Astrocyte of the hippocampus (primary cell): ENCODE results near the gene E2F6.
A peak's percentile ranks its signal among the peaks of the same experiment; 100 is the strongest.
"Not testable (repeated sequence)": the region's sequence is repeated elsewhere in the genome, so short reads cannot be mapped to it uniquely, and the experiment has no call there.

ENCODE experiments used
- DNase-seq: peaks from one replicate; pipeline ENCODE4 v3.0.0; 2011; ENCODE audit warnings: low read depth, low spot score

The E2F6 gene

GRCh38 chr2:11414372-11415124 lies 51.4 kb downstream of the E2F6 start:
- no peak for DNase-seq

DNA sequence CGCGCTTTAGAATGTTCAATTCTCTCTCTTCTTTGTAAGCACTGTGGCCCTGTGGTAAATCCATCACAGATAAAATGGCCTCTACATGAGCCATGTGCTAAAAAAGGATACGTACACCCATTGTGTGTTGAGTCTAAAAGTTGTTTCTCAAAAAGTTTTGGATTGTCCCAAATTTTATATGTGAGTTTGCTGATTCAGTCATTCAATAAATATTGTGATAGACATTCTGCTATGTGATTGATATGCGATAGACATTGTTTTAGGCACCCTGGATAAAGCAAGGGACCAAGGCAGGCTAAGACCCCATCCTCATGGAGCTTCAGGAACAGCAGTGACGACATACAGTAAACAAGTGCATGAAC lies 53.5 kb downstream of the E2F6 start:
- DNase-seq = no peak

DNA sequence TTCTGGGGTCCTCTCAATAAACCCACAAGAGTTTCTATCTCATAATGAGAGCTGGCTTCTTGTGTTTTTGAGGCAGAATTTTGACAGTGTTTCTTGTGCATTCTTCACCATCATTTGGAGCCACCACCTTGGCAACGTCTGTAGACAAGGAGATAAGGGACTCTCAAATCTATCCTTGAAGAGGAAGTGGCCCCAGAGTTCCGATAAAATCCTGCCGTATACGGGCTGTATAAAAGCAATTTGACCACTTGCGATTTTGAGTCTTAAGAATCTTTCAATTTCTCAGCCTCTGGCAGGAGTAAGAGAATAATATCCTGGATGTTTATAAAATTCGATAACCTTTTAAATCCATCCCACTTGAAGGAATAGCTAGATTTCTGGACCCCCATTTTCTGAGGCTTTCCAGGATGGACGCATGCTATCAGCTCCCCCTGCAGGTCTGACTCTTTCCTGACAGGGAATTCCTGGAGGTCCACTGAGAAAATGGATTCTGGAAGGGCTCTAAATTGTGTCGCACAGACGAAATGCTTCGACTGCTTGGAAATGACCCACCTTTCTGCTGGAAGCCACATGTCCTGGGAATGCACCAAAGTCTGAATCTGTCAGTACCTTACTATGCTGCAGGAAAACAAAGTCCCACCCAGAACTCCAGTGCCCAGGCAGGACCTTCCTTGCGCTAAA lies 54.1 kb downstream of the E2F6 start:
- DNase-seq = peak; percentile 69

DNA sequence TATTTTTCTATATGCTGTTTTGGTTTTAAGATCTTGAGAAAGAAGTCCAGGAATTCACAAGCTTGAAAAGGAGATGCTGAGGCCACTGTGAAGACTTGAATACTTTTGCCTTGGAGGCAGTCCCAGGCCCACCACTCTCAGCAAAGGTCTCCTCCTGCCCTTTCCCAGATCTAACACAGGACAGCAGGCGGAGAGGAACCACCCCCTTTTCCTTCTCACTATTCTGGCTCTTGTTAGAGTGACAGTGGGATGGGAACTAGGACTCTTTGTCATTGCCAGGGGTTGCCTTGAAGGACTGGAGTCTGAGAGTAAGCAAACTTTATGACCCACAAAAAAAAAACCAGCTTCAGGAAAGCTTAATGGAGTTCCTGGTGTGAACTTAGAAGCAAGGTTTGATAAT lies 54.7 kb downstream of the E2F6 start:
- no peak for DNase-seq

DNA sequence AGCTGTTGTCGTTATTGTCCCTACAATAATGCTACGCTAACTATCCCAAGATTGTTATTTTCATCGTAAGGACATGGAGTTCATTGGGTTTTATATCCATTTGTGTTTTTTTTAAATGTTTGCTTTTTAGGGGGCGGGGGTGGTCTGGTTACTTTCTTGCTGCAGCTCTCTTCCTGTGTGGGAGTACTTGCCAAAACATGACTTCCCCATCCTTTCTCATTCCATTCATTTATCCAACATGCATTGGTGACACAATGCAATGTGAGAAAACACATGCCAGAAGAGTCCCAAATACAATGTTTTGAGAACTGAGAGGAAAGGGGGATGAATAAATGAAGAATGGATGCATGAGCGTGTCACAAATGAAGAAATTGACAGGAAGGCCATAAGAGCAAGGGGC lies 55.9 kb downstream of the E2F6 start:
- DNase-seq = no peak

DNA sequence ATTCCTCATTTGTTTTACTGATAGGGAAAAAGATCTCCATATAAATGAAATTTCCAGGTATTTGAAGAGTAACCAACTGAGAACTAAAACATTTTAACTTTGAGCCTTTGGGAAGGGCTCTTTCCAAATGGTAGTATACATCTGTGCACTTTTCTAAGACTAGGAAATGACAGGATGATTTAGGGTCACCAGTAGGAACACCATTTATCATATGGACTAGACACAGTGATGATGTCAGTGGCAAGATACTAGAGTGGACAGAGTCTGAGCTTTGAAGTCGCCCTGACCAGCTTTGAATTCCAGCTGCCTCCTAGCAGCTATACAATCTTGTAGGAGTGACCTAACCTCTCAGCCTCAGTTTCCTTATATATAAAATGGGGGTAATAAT lies 56.4 kb downstream of the E2F6 start:
- DNase-seq = no peak

GRCh38 chr2:11408959-11409571 lies 56.9 kb downstream of the E2F6 start:
- DNase-seq = no peak

DNA sequence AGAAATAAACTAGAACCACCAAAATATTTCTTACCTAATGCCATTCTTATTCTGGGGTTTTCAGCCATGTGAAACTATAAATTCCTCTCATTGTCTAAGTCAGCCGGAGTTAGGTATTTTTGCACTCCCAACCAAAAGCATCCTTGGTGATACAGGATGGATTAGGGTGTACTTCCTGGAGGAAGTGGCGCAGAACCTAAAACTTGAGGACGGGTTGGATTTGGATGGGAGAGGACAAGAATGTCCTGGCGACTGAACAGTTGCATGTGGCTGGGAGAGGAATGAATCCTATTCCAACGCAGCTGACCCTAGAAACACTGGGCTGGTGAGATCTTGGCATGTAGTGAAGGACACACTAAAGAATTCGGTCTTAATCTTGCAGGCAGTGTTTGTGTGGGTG lies 58.5 kb downstream of the E2F6 start:
- no peak for DNase-seq

DNA sequence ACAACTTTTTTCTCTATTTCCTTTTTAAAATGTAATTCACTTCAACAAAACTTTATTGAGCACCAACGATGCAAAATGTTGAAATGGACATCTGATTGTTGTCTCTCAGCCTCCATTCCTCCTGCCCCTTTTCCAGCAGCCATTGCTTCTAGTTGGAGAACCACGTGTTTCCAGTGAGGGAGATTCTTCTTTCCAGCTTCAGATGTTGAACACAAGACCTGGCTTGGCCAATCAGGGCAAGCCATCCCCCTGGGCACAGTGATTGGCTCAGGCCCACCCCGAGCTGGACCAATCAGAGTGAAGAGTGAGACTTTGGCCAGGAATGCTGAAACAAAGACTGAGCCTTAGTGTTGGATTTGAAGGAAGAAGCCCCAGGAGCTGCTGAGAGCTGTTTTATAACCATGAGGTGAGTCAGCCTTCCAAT lies 59.0 kb downstream of the E2F6 start:
- DNase-seq = peak; percentile 65

GRCh38 chr2:11406267-11406957 lies 59.5 kb downstream of the E2F6 start:
- no peak for DNase-seq

- no peak for DNase-seq
Observed at GRCh38 chr2:11405599-11406266, 60.2 kb downstream of the E2F6 start.

- not testable (repeated sequence) for DNase-seq
Observed at GRCh38 chr2:11405074-11405406, 60.9 kb downstream of the E2F6 start.

- no peak for DNase-seq
Observed at GRCh38 chr2:11404376-11405073, 61.4 kb downstream of the E2F6 start.

GRCh38 chr2:11402436-11402835 lies 63.5 kb downstream of the E2F6 start:
- DNase-seq = no peak

- DNase-seq = no peak
Observed at GRCh38 chr2:11399438-11399762, 66.6 kb downstream of the E2F6 start.

GRCh38 chr2:11398750-11399437 lies 67.1 kb downstream of the E2F6 start:
- no peak for DNase-seq

GRCh38 chr2:11397513-11397912 lies 68.4 kb downstream of the E2F6 start:
- no peak for DNase-seq

GRCh38 chr2:11396467-11397445 lies 69.2 kb downstream of the E2F6 start:
- DNase-seq = no peak

DNA sequence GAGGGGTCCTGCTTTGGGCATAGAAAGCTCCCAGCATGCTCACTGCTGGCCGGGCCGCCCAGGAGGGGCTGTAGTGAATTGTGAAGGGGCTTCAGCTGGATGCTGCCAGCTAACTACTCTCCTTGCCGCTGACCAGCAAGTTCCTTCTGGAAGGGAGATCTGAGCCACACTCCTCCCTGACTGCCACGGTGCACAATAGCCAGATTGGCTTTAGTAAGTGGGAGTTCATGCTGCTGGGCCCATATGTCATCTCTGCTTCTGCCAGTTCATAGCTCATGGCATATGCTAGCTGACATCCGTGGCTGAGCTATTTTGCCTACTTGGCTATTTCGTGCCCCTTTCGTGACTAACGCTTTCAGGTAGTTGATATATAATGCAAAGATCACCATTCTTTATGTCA lies 69.9 kb downstream of the E2F6 start:
- no peak for DNase-seq

GRCh38 chr2:11395389-11395788 lies 70.6 kb downstream of the E2F6 start:
- no peak for DNase-seq
